ENCODE data around the gene SOX14. TPM values are rescaled to one million over a fixed set of nuclear protein-coding genes. Genes with fewer than 3 reads are reported as not detected.
A peak's percentile ranks its signal among the peaks of the same experiment; 100 is the strongest.

SOX14 gene
- total RNA-seq, 1 donor from 2014 or later: not detected

DNA sequence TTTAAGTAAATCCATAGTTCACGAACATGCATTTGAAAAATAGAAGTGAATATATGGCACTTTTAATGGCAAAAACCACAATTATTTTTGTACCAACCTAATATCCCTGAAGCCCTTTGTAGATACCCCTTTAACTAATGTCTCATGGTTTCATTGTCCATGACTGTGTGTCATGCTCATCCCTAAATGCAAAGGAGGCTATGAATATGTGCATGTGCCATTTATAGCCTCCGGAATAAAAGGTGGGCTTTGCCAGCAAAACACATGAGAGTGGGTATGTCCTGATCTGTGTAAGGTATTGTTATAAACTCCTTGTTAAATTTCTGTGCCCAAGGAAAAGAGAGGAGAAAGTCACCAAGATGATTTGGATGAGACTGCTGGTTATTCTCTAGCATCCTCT lies 20.5 kb upstream of the SOX14 start:
- TF ChIP-seq, protein P1, sequence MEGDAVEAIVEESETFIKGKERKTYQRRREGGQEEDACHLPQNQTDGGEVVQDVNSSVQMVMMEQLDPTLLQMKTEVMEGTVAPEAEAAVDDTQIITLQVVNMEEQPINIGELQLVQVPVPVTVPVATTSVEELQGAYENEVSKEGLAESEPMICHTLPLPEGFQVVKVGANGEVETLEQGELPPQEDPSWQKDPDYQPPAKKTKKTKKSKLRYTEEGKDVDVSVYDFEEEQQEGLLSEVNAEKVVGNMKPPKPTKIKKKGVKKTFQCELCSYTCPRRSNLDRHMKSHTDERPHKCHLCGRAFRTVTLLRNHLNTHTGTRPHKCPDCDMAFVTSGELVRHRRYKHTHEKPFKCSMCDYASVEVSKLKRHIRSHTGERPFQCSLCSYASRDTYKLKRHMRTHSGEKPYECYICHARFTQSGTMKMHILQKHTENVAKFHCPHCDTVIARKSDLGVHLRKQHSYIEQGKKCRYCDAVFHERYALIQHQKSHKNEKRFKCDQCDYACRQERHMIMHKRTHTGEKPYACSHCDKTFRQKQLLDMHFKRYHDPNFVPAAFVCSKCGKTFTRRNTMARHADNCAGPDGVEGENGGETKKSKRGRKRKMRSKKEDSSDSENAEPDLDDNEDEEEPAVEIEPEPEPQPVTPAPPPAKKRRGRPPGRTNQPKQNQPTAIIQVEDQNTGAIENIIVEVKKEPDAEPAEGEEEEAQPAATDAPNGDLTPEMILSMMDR (IDR thresholded peaks at IDR 0.05): no peak
- Mint-ChIP-seq H3K9me3 (ENCODE audit: low read depth) (peaks cover 4% of the 10 kb centered on the region), H3K27ac (ENCODE audit: unreplicated experiment) (no peak overlapping the region), H3K4me1 (ENCODE audit: low read depth) (no peaks in the 10 kb centered on the region), H3K36me3 (ENCODE audit: low read depth) (no peaks in the 10 kb centered on the region), H3K27me3 (ENCODE audit: low read depth) (peaks cover 17% of the 10 kb centered on the region), H3K4me3 (ENCODE audit: unreplicated experiment) (no peak overlapping the region)
- DNase-seq (ENCODE audit: low spot score): no peak

DNA sequence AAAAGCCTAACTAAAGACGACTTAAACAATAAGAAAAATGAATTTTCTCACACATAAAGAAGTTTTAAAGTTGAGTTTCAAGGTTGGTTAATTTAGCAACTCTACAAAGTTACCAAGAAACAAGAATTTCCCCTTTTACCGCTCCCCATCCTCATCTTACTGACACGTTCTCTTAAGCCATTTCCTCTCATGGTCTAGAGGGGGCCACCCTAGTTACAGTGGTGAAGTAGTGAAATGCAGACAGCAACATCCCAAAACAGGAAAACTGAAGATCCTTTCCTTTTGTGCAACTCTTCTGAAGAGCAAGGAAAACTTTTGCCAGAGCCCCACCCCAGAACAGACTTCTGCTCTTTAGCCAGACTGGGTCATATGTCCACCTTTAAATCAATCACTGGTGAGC lies 17.3 kb upstream of the SOX14 start:
- Mint-ChIP-seq H3K4me1 (ENCODE audit: low read depth) (no peaks in the 10 kb centered on the region), H3K27ac (ENCODE audit: unreplicated experiment) (no peak overlapping the region), H3K9me3 (ENCODE audit: low read depth) (no peaks in the 10 kb centered on the region), H3K27me3 (ENCODE audit: low read depth) (peaks cover 22% of the 10 kb centered on the region), H3K4me3 (ENCODE audit: unreplicated experiment) (no peak overlapping the region), H3K36me3 (ENCODE audit: low read depth) (no peaks in the 10 kb centered on the region)
- TF ChIP-seq, protein P1 (IDR thresholded peaks at IDR 0.05): no peak
- no peak for DNase-seq (ENCODE audit: low spot score)

DNA sequence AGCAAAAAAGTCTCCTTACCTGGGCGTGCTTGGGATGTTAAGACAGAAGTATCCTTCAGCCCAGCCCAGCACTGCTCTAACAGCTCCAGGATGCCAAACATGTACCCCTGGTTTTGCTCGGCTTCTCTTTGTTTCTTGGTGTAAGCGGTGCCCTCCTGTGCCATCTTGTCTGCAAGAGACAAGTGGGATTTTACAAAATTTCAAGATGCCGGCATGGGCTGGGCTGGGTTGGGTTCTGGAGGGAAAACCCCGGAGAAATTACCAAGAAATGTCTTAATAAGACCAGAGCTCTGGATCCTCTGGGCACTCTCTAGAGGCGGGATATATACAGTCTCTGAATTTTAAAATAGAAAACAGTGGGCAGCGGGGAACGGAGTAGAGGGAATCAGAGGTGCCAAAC lies 4.6 kb upstream of the SOX14 start:
- TF ChIP-seq, protein P1 (IDR thresholded peaks at IDR 0.05): no peak
- Mint-ChIP-seq H3K36me3 (ENCODE audit: low read depth) (peaks cover 1% of the 10 kb centered on the region), H3K4me1 (ENCODE audit: low read depth) (peaks cover 11% of the 10 kb centered on the region), H3K27ac (ENCODE audit: unreplicated experiment) (no peak overlapping the region), H3K9me3 (ENCODE audit: low read depth) (peaks cover 7% of the 10 kb centered on the region), H3K27me3 (ENCODE audit: low read depth) (peaks cover 60% of the 10 kb centered on the region), H3K4me3 (ENCODE audit: unreplicated experiment) (no peak overlapping the region)
- no peak for DNase-seq (ENCODE audit: low spot score)

DNA sequence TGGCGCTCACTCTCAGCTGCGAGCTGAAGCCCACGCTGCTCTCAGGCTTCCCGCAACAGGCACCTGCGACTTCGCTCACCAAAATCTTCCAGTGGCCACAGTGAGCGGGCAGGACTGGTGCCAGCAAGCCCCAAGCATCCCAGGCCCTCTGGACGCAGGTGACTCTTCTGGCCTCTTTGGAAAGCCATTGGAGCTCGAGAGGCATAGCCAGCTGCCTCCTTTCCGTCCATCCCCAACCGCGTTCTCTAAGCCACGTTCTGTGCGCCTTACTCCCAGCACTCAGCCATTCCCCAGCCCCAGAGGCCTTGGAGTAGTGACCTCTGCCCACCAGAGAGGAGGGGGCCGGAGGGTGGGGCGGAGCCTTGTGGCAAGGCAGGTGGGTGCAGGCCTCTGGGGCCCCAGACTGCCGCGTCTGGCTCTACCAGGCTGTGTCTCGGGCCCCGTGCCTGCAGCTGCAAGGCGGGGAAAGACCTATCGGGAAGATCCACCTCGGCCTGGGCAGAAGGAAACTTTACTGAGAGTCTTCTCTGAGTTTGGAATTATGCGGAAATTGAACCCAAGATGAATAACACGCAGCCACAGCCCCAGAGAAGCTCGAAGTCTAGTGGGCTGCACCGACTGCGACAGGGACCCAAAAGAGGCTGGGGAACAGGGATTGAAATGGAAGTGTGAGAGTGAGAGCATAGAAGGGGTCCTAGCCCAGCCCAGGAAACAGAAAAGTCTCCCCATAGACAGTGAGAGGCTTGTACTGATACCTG lies 3.6 kb upstream of the SOX14 start:
- H3K27ac Mint-ChIP-seq (ENCODE audit: unreplicated experiment): no peak overlapping the region
- no peaks in the 10 kb centered on the region for H3K9me3 Mint-ChIP-seq (ENCODE audit: low read depth)
- peak; percentile 62 for DNase-seq (ENCODE audit: low spot score)
- H3K4me3 Mint-ChIP-seq (ENCODE audit: unreplicated experiment): no peak overlapping the region
- H3K27me3 Mint-ChIP-seq (ENCODE audit: low read depth): peaks cover 68% of the 10 kb centered on the region
- no peaks in the 10 kb centered on the region for H3K36me3 Mint-ChIP-seq (ENCODE audit: low read depth)
- peaks cover 11% of the 10 kb centered on the region for H3K4me1 Mint-ChIP-seq (ENCODE audit: low read depth)
- TF ChIP-seq, protein P1 (IDR thresholded peaks at IDR 0.05): no peak

DNA sequence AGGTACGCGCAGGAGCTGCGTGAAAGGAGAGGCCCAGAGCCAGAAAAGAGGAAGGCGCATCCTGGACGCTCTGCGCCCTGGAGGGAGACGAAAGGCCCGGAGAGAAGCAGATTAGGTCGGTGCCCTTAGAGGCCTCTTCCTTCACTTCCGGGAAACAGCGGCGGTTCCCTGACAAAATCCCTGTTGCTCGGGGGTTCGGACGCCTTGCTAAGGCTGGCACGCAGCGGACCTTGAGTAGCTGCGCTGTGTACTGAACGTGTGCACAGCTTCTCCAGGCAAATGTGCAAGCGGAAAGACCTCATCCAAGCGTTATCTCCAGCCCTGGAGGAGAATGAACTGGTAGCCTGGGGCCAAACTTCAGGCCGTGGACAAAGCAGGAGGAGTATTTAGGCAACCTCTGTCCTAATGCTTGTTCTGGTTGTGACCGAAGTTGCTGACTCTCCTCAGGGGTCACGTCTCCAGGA lies 3.0 kb upstream of the SOX14 start:
- no peak overlapping the region for H3K4me3 Mint-ChIP-seq (ENCODE audit: unreplicated experiment)
- H3K36me3 Mint-ChIP-seq (ENCODE audit: low read depth): no peaks in the 10 kb centered on the region
- no peak overlapping the region for H3K27ac Mint-ChIP-seq (ENCODE audit: unreplicated experiment)
- H3K9me3 Mint-ChIP-seq (ENCODE audit: low read depth): no peaks in the 10 kb centered on the region
- TF ChIP-seq, protein P1 (IDR thresholded peaks at IDR 0.05): no peak
- peaks cover 74% of the 10 kb centered on the region for H3K27me3 Mint-ChIP-seq (ENCODE audit: low read depth)
- DNase-seq (ENCODE audit: low spot score): no peak
- peaks cover 11% of the 10 kb centered on the region for H3K4me1 Mint-ChIP-seq (ENCODE audit: low read depth)

Measured in chondrocyte (in vitro differentiated cells).